Keratinocyte (primary cell): ENCODE data around the gene ETV3L.

Source experiments
- CTCF ChIP-seq, 3 experiments: IDR thresholded peaks in 1 of 3; conservative IDR thresholded peaks in 1 of 3; optimal IDR thresholded peaks in 1 of 3; 2 replicates in 2 of 3; 3 replicates in 1 of 3; pipeline versions ENCODE3 to v1.5.1; 2011; ENCODE audit warnings: low read length in 3 of 3, mild to moderate bottlenecking in 3 of 3, moderate library complexity in 2 of 3, control low read depth in 1 of 3, inconsistent platforms in 1 of 3; ENCODE audit not compliant: insufficient read depth in 2 of 3; ENCODE audit errors: extremely low read depth in 1 of 3
- EZH2 ChIP-seq: IDR thresholded peaks from one replicate; pipeline ENCODE4 v1.6.1; 2012; ENCODE audit warnings: inconsistent platforms, mild to moderate bottlenecking, low read length, moderate library complexity

DNA sequence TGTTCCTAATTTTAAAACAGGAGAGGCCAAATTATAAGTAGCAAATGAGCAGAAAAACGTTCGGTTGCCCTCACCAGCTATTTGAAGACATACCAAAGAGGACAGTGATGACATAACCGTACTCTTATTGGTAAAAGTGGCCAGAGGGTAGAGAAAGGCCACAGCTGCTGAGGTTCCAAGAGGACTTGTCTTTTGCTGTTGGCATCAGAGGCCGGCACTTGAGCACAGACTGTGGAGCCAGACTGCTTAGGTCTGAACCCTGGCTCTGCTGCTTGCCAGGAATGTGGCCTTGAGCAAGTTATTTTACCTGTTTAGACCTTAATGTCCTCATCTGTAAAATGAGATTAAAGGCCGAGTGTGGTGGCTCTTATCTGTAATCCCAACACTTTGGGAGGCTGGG, 14.9 kb downstream of the ETV3L start:
- no peak for TF ChIP-seq CTCF (optimal IDR thresholded peaks at IDR 0.05 in 1 of 3, IDR thresholded peaks at IDR 0.05 in 1 of 3, conservative IDR thresholded peaks at IDR 0.05 in 1 of 3; ENCODE audit: extremely low read depth in 1 of 3, insufficient read depth in 2 of 3, low read length in 3 of 3)
- TF ChIP-seq EZH2, result no peak
